IPS DF 19.7 (cell line): Measurements from ENCODE around the gene CENPX.
"Not testable (repeated sequence)": the region's sequence is repeated elsewhere in the genome, so short reads cannot be mapped to it uniquely, and the experiment has no call there.

Source experiments
- DNase-seq: peaks from one replicate; pipeline ENCODE4 v3.0.0-alpha.2; 2013; ENCODE audit warnings: low read depth, low spot score

The CENPX gene

DNA sequence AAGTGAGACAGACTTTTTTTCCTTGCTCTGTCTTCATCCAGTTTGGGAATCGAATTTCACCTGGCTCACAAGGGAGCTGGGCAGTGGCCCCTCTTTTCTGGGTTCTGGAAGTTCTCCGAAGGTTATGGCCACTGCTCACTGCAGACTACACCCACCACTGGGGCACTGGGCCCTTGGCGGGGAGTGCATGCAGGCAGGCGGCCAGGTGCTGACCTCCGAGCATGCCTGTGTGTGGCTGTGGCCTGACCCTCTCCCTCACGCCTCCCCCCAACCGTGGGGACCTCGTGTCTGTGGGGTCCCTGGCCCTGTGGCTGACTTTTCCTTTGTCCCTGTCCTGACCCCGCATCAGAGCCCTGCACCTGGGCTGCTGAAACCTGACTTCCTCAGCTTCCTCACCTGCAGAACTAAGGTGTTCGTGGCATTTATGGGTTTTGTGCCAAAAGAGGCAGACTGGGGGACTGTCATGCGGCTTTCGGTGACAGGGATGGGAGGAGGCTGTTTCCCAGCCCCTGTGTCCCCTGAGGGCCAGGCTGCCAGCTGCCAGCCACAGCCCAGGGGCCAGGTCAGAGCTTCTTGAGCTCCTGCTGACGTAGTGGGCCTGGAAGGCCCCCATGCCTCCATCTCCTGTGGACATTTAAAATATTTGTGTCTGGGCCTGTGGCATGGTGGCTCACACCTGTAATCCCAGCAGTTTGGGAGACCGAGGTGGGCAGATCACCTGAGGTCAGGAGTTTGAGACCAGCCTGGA lies 23.8 kb downstream of the CENPX start:
- no peak for DNase-seq

DNA sequence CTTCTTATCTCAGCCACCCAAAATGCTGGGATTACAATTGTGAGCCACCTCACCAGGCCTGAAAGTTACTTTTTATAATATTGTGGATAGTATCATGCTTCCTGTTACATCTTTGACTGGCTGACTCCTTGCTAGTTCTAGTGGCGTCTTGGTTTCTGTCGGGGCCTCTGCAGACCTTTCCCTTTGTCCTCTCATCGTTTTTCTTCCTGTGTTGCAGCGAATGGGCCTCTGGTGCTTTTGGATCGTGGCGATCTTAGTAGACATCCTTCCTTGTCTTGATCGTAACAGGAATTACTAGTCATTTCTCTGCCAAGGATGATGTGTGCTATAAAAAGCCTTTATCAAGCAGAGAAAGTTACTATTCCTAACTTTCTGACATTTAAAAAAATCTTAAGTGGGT lies 24.5 kb downstream of the CENPX start:
- no peak for DNase-seq

DNA sequence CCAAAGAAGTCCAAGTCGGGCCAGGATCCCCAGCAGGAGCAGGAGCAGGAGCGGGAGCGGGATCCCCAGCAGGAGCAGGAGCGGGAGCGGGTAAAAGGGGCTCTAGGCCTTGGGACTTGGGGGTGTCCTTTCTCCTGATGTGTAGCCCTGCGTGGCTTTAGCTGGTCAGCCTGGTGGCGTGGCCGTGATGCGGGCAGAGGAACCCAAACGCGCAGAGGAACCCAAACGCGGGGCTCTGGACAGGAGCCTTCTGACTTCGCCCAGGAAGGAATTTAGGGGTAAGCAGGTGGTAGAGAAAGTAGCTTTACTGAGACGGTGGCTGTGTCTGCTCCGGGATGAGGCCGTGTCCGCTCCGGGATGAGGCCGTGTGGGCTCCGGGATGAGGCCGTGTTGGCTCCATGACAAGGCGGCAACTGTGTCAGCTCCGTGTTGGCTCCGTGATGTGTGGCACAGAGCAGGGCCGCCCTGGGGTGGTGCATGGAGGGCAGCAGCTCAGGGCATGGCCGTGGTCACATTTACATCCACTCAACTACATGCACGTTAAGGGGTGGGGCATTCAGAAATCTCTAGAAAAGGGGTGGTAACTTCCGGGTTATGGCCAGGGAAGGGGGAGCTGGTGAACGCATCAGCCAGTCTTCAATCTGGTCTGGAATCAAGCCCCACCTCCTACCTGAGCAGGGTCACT lies 25.8 kb downstream of the CENPX start:
- no peak for DNase-seq

DNA sequence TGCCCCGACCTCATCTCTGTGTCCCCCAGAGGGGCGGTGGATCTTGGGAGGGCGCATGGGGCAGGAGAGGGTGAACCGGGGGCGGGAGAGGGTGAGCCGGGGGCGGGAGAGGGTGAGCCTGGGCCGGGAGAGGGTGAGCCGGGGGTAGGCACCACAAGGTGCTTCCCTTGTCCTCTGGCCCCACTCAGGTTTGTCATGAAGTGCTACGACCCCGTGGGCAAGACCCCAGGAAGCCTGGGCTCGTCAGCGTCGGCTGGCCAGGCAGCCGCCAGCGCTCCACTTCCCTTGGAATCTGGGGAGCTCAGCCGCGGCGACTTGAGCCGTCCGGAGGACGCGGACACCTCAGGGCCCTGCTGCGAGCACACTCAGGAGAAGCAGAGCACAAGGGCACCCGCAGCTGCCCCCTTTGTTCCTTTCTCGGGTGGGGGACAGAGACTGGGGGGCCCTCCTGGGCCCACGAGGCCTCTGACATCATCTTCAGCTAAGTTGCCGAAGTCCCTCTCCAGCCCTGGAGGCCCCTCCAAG lies 26.4 kb downstream of the CENPX start:
- no peak for DNase-seq

DNA sequence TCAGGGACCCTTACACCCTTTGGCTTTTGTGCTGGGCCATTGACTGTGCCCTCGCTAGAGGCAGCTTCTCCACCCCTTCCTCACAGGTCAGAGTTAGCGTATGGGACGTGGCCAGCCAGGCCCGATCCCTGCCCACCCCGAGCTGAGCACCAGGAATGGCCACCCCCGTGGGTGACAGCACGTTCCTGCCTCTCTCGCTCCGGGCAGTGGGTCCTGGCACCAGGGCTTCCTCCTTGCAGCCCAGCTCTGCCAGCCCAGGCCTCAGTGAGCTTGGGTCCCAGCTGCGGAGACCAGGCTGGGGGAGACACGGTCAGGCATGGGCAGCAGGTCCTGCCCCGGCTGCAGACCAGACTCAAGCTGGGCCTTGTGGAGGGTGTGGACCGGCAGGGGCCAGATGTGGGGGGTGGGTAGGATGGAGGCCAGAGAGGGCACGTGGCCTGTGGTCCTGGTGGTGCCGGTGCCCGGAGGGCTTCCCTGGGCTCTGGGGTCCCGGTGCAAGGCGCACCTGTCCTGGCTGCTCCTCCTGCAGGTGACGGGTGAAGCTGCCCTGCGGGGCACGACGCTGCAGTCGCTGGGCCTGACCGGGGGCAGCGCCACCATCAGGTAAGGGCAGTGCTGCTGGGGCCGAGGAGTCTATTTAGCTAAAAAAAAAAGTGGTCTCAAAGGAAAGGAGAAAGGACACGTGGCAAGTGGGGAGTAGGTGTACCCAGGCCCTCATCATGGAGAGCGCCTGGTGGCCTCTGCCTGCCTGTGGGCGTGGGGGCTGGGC lies 27.0 kb downstream of the CENPX start:
- no peak for DNase-seq

DNA sequence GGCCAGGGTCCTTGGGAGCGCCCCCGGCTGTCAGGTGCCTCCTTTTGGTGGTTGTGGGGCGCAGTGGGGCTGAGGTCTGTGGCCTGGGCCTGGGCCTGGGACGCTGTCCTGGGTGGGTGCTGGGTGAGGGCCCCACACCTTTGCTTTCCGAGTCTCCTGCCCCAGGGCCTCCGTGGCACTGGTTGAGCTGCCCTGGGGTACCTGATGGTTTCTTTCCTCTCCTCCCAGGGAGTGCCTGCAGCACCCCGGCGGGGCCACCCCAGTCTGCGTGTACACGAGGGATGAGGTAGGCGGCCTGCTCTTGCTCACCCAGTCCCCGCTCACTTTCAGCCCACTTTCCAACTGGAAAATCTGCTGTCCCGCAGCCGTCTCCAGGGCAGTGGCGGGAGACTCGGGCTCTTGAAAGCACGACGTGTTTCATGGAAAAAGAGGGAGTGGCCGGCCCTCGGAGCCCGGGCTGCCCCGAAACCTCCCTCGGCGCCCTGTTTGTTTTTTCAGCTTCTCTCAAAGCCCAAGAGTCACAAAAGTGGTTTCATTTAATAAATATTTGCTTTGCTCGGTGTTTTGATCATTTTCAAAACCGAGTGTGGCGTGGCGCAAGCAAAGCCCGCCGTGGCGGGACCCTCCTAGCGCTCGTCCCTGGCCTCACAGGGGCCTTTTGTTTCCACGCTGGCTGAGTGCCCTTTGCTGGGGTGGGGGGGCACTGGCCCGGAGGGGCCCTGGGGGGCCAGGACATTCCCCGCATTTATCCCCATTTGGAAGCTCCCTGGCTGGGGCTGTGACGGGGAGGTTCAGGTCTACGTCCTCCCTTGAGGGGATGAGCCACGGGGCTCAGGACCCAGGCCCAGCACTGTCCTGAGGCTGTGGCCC lies 27.9 kb downstream of the CENPX start:
- DNase-seq = no peak

DNA sequence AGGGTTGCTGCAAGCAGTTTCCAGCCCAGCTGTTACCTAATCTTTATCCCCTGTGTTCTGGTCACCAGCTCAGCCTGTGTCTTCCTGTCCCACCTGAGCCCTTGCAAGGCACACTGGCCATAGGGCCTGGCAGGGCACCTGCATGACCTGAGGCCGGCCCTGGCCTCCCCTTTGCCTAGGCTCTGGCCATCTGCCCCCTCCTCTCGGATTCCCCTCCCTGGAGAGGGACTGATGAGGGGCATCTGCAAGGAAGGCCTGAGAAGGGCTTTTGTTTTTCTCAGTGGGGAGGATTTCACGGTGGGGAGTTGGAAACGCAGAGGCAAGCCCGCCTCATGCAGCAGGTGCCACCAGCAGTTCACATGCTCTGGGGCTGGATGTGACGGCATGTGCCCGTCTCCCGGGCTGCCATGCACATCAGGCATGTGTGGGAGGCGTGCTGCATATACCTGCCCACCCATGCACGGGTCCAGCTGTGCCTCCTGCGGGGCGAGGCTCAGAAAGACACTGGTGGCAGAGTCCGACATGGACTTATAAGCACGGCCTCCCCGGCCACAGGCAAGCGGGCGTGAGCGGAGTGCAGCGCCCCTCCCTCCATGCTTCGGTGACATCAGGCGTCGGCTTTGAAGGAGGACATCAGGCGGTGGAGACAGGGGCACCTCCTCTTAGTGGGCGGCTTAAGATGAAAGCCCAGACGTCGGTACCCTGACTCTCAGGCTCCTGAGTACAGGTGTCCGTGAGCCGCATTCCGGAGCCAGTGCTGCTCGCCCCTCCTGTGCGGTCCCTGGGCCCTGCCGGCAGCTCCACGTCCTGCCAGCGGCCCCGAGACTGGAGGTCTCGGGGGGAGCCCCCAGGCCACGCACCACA lies 28.7 kb downstream of the CENPX start:
- no peak for DNase-seq

DNA sequence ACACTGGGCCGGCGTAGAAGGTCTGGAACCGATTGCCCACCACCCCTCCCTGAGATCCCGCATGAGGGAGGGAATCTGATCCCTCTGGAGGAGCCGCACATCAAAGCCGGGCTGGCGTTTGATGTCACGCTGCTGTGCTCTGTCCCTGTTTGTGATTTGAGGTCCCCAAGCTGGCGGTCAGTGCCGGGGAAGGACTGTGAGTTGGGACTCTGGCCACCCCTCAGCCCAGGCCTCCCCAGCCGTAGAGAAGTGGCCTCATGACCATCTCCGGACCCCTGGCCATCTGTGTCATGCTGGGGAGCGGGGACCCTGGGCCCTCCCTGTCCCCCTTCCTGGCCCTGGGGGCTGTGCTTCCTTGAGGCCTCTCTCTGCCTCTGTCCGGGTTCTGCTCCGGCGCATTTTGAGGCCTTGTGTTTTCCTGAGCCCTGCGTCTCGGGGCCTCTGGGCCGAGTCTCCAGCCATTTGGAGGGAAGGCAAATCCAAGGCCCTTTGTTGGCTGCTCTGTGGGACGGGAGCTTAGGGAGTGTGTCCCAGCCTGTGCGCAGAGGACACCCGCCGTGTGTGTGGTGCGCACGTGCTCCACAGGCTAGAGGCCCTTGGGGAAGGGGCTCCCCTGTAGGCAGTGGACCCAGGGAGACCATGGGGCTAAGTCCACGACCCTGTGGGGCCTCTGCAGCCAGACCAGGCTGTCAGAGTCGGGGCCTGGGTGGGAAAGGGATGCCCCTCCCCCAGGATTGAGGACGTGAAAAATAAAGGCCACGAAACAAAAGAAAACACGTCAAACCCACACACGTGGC lies 30.2 kb downstream of the CENPX start:
- DNase-seq = no peak

DNA sequence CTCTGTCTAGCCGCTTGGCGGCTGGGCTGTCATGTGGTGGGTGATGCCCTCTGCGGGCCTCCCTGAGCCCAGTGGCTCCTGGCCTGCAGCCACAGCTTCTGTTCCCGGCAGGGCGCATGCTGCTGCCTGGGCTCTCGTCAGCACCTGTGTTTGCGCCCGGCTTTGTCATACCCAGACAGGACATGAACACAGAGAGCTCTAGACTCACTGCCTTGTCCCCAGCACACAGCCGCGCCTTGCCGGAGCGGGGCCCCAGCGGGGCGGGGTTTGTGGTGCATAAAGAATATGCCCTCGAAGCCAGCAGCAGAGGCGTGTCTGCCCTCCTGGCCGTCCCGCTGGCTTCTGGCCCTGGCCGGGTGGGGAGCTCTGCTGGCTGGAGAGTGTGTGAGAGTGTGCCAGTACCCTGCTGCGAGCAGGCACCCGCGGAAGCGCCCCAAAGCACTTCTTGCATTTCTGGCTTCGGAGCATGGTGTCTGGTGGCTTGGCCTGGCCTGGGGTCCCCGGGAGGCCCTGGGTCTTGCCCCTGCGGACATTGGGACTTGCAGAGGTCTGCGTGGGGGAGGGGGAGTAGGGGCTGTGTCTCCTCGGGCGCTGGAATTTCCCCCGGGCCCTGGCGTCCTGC lies 30.9 kb downstream of the CENPX start:
- DNase-seq = no peak

DNA sequence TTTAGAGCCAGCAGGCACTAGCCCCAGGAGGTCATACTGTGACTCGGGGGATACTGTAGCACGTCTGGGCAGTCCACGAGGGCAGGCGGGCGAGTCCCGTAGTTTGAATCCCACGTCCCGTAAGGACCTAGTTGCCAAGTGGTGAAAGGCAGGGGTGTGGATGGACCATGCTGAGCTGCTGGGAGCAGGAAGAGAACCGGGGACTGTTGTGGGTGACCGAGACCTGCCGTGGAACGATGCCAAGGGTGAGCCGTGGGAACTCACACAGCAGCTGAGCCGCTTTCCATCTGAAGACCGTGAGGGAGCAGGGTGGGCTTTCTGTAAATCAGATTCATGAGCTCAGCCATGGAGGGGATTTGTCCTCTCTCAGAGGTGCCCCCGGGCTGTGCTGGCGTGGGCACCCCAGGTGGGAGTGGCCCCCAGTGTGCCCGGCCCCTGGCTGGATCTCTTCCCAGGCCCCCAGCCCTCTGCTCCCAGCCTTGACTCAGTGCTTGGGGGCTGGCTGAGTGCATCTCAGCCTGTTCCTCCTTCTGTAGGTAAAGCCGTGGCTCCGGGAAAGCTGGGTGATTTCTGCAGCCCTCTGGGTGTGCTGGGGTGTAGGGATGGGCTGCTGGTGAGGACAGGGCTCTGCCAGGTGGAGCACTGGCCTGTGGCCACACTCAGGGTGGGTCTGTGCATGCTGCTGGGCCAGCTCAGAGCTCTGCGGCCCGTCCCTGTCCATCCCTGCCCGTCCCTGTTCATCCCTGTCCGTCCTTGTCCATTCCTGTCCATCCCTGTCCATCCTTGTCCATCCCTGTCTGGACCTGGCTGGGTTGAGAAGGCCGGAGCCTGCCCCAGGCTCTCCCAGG lies 31.6 kb downstream of the CENPX start:
- DNase-seq = no peak

DNA sequence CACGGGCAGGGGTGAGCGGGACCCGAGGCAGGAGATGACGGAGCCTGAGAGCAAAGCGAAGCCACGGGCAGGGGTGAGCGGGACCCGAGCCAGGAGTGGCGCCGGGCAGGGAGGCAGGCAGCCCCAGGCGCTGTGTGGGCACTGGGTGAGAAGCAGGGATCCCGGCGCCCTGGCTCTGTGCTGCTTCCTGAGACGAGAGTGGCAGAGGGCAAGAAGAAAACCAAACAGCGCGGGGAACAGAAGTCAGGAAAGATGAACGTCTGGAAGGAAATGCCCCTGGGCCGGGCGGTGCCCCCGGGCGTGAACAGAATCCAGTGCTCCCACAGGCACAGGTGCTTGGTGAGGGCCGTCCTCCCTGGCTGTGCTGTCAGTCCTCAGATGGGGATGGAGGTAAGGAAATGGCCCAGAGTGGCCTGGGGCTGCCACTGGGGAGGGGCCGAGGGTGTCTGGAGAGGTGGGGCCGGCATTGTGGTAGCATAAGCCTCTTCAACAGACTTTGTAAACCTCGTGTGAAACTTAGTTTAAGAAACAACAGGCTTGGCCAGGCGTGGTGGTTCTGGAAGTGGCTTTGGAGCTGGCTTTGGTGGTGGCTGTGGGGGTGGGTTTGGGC lies 35.4 kb downstream of the CENPX start:
- no peak for DNase-seq

DNA sequence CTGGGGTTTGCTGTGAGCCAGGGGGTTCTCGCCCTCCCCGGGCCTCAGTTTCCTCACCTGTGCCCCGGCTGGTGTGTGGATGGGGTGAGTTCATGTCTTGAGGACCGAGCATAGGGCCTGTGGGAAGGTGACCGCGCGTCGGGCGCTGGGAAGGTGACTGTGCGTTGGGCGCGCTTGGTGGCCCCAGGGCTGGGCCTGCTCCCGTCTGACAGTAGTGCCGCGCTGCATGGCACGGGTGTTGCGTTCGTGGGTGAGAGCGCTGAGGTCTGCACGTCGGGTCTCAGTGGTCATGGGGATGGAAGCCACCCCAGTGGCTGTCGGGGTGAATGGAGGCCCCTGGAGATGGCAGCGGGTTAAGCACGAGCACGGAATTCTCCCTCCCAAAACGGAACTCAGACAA lies 36.1 kb downstream of the CENPX start:
- no peak for DNase-seq

DNA sequence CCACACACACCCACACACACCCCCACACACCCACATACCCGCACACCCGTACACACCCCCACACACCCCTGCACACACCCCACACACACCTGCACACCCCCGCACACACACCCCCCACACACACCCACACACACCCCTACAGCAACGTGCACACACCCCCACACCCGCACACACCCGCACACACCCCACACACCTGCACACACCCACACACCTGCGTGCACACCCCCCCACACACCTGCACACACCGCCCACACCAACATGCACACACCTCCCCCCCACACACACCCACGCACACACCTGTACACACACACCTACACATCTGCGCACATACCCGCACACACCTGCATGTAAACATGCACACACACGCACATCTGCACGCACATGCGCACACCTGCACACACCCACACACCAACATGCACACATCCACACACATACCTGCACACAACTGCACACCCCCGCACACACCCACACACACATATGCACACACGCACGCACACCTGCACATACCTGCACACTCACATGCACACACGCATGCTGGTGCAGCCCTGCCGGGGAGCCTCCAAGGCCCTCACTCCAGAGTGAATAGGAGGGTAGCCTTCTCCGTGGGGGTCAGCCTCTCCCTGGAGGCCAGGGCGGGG lies 37.8 kb downstream of the CENPX start:
- no peak for DNase-seq

DNA sequence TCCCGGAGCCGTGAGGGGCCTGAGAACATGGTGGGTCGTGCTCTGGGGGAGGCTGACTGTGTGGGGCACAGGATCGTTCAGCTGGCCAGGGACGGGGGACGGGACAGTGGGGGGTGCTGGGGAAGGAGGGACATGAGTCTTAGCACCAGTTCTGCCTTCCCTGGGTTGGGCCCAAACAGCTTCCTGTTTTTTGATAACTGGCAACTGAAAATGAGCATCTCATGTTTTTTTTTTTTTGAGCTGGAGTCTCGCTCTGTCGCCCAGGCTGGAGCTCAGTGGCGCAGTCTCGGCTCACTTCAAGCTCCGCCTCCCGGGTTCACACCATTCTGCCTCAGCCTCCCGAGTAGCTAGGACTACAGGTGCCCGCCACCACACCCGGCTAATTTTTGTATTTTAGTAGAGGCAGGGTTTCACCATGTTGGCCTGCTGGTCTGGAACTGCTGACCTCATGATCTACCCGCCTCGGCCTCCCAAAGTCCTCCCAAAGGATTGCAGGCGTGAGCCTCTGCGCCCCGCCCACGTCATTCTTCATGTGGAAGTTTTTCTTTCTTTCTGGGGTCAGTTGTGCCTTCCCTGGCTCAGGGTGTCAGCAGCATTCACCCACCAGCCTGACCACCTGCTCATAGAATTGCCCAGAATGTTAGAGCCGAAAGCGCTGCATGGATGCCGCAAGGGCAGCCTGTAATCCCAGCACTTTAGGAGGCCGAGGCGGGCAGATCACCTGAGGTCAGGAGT lies 38.9 kb downstream of the CENPX start:
- DNase-seq = no peak

DNA sequence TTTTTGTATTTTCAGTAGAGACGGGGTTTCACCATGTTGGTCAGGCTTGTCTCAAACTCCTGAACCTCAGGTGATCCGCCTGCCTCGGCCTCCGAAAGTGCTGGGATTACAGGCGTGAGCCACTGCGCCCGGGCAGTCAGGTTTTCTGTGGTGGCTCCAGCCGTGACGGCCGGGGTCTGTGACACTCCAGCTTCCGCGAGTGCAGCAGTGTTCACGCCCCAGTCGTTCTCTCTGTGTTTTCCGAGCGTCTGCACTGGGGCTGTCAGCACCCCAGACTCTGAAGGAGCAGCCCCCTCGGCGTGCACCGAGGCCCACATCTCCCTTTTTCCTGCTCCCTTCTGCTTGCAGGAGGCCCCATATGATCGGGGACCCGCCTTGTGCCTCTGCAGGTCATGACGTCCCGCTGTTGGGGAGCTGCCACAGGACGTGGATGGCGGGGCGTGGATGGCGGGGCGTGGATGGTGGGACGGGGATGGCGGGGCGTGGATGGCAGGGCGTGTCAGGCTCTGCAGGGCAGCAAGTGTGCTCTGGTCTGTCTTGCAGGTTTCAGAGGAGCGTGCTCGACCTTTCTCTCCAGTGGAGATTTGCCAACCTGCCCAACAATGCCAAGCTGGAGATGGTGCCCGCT lies 39.6 kb downstream of the CENPX start:
- no peak for DNase-seq

DNA sequence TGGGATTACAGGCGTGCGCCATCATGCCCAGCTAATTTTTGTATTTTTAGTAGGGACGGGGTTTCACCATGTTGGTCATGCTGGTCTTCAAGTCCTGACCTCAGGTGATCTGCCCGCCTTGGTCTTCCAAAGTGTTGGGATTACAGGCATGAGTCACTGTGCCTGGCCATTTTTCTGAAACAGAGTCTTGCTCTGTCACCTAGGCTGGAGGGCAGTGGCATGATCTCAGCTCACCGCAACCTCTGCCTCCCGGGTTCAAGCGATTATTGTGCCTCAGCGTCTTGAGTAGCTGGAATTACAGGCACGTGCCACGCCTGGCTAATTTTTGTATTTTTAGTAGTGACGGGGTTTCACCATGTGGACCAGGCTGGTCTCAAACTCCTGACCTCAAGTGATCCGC lies 41.2 kb downstream of the CENPX start:
- DNase-seq = not testable (repeated sequence)
